GM21786 (cell line): ENCODE measurements around the gene MEGF6.

Experiments
- ATAC-seq: cut with Tn5 transposase; IDR thresholded peaks from one replicate; pipeline ENCODE4 v1.9.1; 2021; ENCODE audit not compliant: unreplicated experiment

The MEGF6 gene

DNA sequence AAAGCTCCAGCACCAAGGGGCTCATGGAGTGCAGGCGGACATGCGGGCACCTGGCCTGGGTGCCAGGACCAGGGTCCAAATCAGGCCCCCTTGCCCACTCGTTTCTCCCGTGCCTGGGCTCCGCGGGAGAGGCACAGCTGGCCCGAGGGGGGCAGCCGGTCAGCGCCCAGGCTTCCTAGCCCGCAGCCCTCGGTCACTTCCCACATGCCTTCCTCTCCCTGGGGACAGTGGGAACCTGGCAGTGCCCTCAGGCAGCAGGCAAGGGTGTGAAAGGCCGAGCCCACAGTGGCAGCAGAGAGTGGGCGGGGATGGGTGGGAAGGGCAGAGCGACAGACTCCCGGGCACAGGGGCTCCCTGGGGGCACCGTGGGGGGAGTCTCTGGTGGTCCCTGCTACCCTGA lies 69.8 kb downstream of the MEGF6 start:
- ATAC-seq, result no peak

DNA sequence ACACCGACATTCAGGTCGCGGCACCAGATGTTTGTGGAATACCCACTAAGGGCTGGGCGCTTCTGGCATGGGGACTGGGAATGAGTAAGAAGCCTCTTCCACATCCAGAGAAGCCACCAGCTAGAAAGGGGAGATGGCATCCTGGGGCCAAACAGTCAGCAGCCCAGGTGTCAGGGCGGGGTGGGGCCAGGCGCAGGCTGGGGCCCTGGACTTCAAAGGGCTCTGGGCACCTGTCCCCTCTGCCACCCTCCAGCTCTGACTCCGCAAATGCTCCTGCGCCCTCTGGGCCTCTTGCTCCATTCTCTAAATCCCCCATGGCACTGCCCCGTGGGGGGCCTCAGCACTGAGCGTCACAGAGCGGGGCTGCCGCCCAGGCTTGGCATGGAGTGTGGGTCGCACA lies 70.4 kb downstream of the MEGF6 start:
- no peak for ATAC-seq

DNA sequence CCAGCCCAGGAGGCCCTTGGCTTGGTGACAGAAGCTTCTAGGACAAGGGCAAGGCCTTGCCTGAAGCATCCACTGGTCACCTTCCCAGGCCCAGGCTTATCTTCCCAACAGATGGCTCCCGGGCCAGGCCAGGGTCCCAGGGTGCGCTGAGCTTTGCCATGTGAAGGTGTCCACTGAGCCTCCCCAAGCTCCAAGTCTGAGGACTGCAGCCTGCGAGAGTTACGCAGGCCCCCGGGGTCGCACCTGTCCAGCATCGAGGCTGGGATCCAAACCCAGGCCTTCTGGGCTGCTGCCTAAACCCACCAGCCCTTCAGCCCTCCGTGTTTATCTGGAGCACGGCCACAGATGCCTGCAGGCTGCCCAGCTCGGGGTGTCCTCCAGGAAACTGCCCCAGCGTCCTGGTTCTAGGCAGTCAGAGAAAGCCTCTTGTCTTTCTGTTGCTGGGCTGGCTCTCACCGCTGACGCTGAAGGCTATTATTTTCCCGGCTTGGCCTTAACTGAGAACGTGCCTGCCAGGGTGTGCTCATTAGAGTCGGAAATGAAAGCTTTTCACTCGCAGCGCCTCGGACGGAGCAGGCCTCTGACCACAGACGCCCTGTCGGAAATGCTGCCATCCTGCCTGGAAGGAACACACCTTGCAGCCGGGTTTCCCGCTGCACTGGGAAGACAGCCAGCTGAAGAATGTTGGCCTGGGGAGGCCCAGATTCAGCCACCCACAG lies 71.4 kb downstream of the MEGF6 start:
- no peak for ATAC-seq

DNA sequence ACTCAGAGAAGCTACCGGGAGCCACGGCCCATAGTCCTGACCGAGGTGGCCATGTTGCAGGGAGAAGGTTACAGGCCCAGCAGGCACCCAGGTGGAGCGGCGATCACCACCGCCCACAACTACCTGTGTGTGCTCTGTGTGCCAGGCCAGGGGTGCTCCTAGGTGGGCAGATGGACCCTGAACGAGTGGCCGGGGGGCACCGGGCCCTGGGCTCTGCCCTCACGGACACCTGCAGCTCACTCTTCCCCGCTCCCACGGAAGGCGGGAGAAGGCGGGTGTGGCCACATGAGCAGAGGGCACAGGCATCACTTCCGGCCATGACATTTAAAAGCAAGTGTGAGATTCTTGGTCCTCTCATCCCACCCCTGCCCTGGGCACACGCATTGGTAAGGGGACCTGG lies 73.9 kb downstream of the MEGF6 start:
- no peak for ATAC-seq

DNA sequence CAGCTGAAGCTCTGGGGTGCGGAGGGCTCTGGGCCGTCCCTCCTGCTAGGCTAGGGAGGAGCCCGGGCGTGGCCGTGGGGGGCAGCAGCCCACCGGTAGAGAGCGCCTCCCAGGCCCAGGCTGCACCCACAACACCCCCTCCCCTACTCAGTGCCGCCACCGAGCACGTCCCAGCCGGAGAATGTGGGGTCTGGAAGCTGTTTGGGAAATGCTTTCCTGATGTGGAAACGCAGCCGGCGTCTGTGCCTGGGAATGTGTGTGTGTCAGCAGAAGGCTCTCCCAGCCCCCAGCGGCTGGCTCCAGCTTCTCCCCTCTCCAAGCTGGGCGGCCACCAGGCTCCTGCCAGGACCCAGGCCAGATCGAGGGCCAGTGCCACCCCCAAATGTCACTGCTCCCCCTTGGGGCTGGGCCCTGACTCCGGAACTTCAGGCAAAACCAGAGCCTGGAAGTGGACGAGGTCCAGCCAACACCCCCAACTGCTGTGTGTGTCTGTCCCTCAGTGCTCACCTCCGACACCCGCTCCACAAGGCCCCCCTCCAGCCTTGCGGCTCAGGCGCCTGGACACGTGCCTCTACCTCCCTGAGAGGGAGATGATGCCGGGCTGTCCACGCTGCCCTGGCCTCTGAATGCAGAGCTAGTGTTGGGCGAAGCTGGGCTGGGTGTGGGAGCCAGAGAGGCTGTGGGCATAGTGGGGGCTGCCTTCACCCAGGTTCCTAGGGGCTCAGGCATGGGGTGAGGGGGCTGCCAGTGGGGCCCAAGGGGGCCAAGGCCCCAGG lies 74.7 kb downstream of the MEGF6 start:
- no peak for ATAC-seq

DNA sequence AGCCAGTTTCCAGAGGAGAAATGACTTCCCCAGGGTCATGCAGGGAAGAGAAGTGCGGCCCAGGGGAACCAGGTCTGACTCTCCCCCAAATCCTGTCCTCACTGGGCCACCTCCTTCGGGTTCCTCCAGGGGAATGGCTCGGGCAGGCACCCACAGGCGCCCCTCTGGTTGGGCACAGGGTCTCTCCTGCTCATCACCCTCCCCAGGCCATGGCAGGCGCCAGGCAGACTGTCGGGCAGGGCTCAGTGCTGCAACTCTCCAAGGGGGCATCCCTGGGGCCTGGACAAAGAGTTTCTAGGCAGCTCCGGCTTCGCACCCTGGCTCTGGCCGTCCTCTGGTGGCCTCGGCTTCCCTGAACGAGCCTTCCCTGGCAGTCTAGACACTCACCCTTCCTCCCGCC lies 75.6 kb downstream of the MEGF6 start:
- ATAC-seq, result no peak

DNA sequence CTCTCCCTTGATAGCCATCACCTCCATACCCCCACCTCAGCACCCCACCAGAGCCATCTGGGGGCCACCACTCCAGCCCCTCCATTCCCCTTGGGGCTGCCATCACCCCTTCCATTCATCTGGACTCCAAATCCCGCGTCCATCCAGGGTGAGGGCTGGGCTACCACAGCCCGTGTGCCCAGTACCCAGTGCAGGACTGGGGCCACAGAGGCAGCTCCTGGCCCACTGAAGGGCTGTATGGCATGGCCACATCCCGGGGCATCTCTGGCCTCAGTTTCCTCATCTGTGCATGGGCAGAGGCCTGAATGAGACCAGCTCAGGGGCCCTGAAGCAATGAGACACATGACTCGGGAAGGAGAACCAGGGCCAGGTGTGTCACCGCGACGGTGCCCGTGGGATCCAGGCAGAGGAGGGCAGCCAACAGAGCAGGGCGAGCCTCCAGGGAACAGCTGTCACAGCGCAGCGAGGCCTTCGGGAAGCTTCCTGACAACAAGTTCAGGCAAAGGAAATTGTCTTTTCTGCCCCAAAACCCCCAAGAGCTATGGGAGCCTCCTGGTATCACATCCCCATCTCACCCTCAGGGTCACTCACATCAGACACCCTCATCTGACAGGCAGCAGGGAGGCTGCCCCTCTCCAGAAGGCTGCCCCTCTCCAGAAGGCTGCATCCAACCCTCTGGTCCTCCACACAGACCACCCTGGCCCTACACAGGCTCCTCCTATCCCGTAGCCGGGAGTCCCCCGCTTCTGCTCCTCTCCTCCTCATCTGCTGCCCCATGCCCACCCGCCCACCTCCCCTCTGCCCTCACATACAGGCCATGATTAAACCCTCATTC lies 76.3 kb downstream of the MEGF6 start:
- no peak for ATAC-seq

DNA sequence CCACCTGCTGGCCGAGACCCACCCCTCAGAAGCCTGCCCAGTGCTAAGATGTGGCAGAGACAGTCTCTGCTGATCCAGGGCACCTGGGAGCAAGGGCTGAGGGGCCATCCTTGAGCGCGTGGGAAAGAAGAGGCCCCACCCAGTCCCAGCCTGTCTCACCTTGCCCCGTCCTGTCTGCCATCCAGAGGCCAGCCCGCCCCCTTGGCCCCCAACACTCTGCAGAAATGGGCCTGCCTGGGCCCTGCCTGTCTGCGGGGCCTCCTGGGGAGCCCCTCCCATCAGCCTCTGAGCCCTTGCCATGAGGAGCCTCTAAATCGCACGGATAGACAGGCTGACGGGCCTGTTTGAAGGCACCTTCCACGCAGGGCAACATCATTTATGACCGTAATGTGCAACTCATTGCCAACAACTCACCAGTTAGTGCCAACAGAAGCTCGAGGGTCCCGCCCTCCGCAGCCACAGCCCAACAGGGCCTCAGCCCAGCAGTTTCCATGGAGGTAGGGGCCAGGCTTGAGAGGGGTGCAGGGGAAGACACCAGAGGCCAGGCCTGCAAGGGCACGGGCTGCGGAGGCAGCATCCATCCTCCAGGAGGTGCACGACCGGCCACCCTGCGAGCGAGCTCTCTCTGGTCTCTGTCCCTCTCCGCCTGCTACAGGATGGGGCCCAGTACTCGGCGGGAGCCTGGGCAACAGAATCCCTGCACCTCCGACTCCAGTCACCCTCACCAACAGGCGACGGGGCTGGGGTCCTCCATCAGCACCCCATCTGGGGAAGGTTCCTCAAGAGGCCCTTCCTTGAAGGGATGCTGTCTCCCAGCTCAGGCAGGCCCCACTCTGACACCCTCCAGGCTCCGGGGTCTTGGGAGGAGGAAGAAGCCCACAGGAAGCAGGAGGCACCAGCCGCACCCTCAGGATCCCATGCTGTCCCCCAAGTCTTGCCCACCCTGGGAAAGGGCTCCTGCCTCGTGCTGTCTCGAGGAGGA lies 78.0 kb downstream of the MEGF6 start:
- ATAC-seq, result no peak

DNA sequence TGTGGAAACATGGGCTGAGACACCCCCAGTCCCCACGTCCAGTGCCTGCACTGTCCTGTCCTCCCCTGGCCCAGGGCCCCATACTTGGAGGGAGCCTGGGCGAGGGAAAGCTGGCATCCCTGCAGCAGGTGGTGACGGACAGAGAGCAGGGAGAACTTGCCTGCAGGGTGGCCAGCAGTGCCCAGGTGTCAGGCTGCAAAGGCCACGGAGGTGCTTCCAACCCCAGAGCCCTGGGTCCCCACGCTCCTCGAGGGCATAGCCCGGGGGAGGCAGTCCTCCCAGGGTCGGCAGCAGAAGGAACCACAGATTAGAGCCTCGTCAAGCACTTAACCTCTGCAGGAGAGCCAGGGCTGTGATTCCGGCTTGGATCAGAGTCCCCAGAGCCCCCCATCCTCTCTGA lies 79.4 kb downstream of the MEGF6 start:
- no peak for ATAC-seq

DNA sequence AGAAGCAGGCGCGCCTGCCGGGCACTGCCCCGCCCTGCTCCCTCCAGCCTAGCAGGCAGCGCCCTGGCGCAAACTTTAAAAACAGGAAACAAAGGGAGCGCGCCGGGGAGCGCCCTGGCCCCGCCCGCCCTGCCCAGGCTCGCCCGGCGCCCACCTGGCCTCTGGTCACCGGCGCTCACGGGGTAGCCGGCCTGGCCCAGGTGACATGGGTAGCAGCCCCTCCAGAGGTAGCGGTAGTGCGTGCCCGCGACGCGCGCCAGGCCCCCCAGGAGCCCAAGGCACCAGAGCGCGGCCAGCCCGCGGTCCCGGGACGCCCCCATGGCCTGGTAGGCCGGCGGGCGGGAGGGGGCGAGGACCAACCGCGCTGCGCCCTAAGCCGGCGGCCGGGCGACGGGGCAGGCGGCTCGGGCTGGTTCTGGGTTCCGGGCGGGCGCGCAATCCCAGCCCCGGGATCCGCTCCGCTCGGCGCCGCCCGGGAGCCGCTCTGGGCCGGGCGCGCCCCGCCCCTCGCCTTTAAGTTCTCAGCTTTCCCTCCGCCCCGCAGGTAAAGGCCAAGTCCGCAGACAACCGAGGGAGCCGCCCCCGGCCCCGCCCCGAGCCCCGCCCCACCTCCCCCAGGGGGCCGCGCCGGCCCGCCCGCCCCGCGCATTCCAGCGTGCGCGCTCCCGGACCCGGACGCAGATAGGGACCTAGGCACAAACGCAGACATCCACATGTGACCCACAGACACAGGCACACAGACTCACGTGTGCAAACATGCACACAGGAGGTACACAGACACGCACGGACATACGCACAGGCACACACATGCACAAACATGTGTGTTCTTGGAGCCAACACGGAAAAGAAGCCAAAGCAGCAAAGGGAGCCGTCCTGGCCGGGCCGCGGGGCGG lies 80.1 kb downstream of the MEGF6 start:
- ATAC-seq, result no peak

DNA sequence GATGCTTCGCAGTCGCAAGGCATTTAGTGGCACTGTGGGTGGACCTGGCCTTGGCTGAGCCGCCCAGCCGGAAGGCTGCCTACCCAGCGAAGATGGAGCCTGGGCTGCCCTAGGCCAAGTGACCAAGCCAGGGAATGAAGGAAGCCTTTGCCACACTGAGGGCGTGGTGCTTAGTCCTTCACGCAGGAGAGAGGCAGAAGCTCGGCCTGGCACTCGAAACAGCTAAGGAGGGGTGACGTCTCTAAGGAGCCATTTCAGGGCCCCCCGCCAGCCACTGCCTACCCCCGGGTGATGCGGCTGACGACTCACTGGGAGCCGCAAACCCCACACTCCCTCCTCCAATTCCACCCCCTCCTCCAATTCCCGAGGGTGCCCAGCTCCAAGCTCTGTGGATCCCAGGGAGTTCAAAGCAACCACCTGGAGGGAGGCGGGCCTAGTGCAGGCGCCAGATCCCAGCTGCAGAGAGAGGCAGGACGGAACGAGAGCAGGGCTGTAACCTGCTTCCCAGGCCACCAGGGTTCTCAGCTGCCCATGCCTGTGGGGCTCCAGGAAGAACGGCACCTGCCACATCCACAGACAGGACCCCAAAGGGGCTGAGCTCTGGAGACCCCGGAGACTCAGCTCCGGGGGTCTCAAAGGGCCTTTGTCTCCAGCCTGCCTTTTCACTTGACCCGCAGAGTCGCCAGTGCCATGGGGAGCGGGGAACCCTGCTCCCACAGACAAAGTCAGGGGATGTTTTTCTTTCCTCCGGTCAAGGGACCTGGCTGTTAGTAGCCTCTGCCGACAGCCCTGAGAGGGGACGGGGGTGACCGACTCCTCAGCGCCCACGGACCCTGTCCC lies 81.0 kb downstream of the MEGF6 start:
- no peak for ATAC-seq

DNA sequence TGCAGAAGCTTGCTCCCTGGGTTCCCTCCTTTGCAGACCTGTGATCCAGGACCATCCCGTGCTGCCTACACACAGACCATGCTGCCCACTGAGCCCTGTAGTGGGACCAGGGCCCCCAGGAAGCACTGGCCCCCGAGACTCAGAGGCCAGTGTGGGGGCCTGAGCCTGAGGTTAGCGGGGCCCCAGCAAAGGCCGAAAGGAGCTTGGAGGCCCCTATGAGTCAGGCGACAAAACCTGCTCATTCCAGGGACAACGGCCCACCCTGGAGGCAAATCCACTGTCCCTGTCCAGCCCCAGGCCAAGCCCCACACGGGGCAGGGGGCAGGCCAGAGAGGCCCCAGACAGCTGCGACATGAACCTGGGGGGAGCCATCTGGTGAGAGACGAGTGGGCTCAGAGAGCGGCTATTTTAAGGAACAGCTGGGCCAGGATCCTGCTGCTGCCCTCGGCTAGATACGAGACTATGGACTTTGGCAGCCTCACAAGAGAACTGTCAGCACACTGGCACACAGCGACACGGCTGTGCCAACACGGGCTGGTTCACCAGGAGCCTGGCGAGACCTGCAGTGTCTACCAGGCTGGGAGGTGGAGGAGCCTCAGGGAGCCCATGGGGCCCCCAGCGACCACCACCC lies 82.1 kb downstream of the MEGF6 start:
- ATAC-seq, result no peak

DNA sequence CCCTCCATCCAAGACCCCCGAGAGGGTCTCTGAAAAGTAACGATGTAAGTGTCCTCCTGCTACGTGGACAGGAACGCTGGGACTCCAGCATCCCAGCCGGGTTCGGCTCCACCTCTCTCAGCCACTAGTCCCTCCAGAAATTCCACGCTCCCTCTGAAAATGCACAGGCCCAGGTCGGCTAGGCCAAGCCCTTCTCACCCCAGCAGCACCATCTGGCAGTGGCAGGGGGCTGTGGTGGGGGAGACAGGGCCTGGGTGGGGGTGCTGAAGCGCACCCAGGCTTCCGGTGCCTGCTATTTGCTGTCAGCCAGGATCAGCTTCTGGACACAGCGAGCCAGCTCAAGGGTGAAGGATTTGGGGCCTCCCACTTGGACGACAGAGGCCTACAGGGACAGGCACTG lies 83.5 kb downstream of the MEGF6 start:
- no peak for ATAC-seq

DNA sequence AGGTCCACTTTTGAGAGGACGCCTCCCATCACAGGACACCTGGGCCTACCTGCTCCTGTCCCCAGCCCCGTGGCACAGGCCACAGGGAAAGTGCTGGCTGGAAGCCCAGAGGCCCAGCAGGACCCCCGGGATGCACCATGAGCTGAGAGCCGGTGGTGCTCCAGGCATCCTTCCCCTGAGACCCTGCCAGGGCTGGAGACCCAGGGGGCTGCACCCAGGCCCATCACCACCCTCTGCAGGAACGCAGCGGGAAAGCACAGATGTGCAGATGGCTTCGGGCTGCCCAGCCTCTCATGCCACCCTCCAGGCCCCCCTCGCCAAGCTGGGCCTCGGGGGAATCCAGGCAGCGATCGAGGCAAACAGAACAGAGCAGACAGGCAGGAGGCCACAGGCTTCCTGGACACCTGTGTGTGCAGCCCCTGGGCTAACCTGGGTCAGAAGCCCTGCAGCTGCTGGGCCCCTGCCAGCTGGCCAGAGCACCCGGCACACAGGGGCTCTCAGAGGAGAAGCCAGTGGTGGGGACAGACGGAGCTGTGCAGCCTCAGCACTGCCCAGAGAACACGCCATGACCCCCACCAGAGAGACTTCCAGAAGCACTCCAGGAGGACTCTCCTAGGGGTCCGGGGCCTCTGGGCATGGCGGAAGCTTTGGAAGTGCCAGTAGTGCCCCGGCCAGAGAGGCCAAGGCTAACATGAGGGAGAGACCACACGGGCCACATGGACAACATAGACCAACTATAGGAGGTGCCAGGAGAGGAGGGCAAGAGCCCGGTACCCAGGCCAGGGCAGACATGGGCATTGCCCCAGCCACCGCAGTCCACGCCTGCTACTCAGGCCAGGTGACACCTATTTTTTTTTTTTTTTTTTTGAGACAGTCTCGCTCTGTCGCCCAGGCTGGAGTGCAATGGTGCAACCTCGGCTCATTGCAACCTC lies 85.5 kb downstream of the MEGF6 start:
- no peak for ATAC-seq

DNA sequence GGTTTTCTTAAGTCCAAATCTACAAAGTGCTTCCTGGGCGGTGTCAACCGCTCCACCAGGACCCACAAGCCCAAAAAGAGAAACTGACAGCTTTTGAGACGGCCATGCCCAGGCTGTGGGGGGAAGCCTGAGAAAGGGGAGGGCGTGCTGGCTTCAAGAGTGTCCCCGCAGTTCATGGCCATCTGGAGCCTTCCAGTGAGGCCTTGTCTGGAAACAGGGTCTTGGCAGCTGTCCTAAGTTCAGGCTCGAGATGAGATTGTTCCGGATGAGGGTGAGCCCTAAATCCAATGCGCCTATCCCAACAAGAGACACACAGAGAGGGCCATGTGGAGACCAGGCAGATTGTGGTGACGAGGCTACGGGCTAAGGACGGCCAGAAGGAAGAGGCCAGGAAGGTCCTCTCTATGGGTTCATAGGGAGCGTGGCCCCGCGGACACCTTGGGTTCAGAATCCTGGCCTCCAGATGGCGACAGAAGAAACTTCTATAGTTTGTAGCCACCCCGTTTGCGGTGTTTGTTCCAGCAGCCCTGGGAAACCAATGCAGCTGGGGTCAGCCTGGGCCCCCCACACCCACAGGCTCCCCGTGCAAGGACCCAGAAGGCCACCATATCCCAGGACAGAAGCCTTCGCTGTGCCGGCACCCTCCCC lies 86.6 kb downstream of the MEGF6 start:
- no peak for ATAC-seq

DNA sequence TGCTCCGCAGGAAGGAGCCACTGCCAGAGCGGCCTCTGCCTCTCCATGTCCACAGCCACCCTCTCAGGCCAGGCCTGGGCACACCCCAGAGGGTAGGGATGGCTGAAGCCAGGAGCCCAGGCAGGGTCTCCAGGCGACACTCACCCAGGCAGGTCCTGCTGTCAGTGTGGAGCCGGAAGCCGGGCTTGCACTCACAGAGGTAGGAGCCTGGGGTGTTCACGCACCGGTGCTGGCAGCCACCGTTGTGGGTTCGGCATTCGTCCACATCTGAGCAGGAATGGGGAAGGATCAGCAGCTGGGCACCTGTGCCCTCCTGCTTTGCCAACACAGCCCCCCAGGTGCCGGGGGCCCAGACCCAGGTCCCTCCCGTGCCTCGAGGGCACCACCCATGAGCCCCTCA lies 87.3 kb downstream of the MEGF6 start:
- ATAC-seq, result no peak
